Upper lobe of left lung (tissue), 6 donors: ENCODE data around the gene IL4R. TPM values are rescaled to one million over a fixed set of nuclear protein-coding genes. Genes with fewer than 3 reads are reported as not detected.
"Not testable (repeated sequence)": the region's sequence is repeated elsewhere in the genome, so short reads cannot be mapped to it uniquely, and the experiment has no call there.

Experiments used
- ATAC-seq, 2 donors: fragments of 200-7000 bp; cut with Tn5 transposase; one replicate each; pipeline ENCODE4 v1.9.1; 2022; ENCODE audit warnings: mild to moderate bottlenecking in 2 of 2, moderate library complexity in 2 of 2; ENCODE audit not compliant: low FRiP score in 2 of 2
- DNase-seq, 2 donors: peaks; one replicate each; pipeline ENCODE4 v3.0.0-alpha.2; 2019 to 2020
- H3K27ac ChIP-seq, 4 donors: fragments of 200-600 bp; sonication (generic); one replicate each; pipeline ENCODE4 v1.5.1; 2016 to 2019
- H3K27me3 ChIP-seq, 4 donors: fragments of 200-600 bp; sonication (generic); one replicate each; pipeline ENCODE4 v1.5.1; 2017 to 2019
- H3K36me3 ChIP-seq, 4 donors: fragments of 200-600 bp; sonication (generic); one replicate each; pipeline ENCODE4 v1.5.1; 2016 to 2019
- H3K4me1 ChIP-seq, 4 donors: fragments of 200-600 bp; sonication (generic); one replicate each; pipeline ENCODE4 v1.5.1; 2018 to 2019
- H3K4me3 ChIP-seq, 4 donors: fragments of 200-600 bp; sonication (generic); one replicate each; pipeline ENCODE4 v1.5.1; 2017 to 2019; ENCODE audit warnings: mild to moderate bottlenecking in 2 of 4, moderate library complexity in 1 of 4
- H3K9me3 ChIP-seq, 4 donors: fragments of 200-600 bp; sonication (generic); one replicate each; pipeline ENCODE4 v1.5.1; 2018 to 2019
- EP300 ChIP-seq, 4 donors: sonication (generic); formaldehyde crosslinking; IDR thresholded peaks; one replicate each; pipeline ENCODE4 v1.5.1; 2017; ENCODE audit warnings: antibody characterized with exemption in 4 of 4, control low read depth in 2 of 4
- POLR2A ChIP-seq, 4 donors: fragments of 450-650 bp; IDR thresholded peaks; one replicate each; pipeline ENCODE4 v1.5.1; 2016 to 2017; ENCODE audit warnings: antibody characterized with exemption in 4 of 4, mild to moderate bottlenecking in 2 of 4
- POLR2AphosphoS5 ChIP-seq, 2 donors: sonication (generic); formaldehyde crosslinking; IDR thresholded peaks; one replicate each; pipeline ENCODE4 v1.5.1; 2017; ENCODE audit warnings: antibody characterized with exemption in 2 of 2
- WGBS, 2 donors: methylation state at CpG; one replicate each; pipeline ENCODE4 v1.1.5; 2017 to 2018; 5-methylcytosine and 5-hydroxymethylcytosine counted together
- total RNA-seq, 6 donors: library from RNA; depleted of rRNA in 4 of 6; stranded (reverse); fragments of >200 nt in 4 of 6; gene quantifications; one replicate each; pipeline versions ENCODE4 v1.1.0 to v1.2.1, GENCODE V29; 2016 to 2021
- TF ChIP-seq, protein P1 (sequence below), 6 experiments: fragments of 450-650 bp in 4 of 6; fragments of 200-600 bp in 2 of 6; sonication (generic) in 2 of 6; IDR thresholded peaks; one replicate each; pipeline ENCODE4 v1.5.1; 2016 to 2019; ENCODE audit warnings: antibody characterized with exemption in 6 of 6
- donor health status: DM: no; HTN: no; CAD: no; lungs with moderate emphysema.
- donor health status: DM: no; HTN: yes; CAD: no; lungs with severe emphysema.

Gene IL4R
- total RNA-seq, 6 donors from 2014 or later = 87.0 to 202 (median 153) TPM

DNA sequence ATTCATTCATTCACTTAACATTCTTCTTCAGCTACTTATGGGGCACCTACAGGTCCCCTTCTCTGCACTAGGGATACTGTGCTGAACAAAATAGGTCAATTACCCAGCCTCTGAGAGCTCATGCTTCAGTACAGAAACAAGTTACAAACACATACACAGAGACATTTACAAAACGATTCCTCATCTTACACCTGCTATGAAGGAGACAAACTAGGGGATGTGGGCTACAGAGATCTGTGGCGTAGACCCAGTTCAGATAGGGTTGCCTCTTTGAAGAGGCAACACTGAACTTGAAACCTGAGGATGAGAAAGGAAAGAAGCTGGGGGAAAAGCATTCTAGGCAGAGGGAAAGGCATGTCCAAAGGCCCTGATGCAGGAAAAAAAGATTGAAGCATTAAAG is 93.4 kb downstream of the IL4R start:
- ATAC-seq (no peak), DNase-seq (no peak)
- no peaks in the 10 kb centered on the region for H3K36me3 ChIP-seq
- no peaks in the 10 kb centered on the region for H3K9me3 ChIP-seq
- peak overlapping the region; percentile 43 to 73 (median 60) for H3K27ac ChIP-seq
- no peak overlapping the region for H3K4me3 ChIP-seq
- no peaks in the 10 kb centered on the region for H3K27me3 ChIP-seq
- WGBS, 2 donors = 78 to 79% methylated on average over 2 of the region's 2 CpGs
- peaks cover 8 to 65% (median 42%) of the 10 kb centered on the region in 4 donors for H3K4me1 ChIP-seq
- no peak for TF ChIP-seq EP300 (IDR thresholded peaks at IDR 0.05)
- TF ChIP-seq, protein P1, sequence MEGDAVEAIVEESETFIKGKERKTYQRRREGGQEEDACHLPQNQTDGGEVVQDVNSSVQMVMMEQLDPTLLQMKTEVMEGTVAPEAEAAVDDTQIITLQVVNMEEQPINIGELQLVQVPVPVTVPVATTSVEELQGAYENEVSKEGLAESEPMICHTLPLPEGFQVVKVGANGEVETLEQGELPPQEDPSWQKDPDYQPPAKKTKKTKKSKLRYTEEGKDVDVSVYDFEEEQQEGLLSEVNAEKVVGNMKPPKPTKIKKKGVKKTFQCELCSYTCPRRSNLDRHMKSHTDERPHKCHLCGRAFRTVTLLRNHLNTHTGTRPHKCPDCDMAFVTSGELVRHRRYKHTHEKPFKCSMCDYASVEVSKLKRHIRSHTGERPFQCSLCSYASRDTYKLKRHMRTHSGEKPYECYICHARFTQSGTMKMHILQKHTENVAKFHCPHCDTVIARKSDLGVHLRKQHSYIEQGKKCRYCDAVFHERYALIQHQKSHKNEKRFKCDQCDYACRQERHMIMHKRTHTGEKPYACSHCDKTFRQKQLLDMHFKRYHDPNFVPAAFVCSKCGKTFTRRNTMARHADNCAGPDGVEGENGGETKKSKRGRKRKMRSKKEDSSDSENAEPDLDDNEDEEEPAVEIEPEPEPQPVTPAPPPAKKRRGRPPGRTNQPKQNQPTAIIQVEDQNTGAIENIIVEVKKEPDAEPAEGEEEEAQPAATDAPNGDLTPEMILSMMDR (IDR thresholded peaks at IDR 0.05) = no peak
- TF ChIP-seq POLR2A (IDR thresholded peaks at IDR 0.05) = no peak
- TF ChIP-seq POLR2AphosphoS5 (IDR thresholded peaks at IDR 0.05) = no peak

DNA sequence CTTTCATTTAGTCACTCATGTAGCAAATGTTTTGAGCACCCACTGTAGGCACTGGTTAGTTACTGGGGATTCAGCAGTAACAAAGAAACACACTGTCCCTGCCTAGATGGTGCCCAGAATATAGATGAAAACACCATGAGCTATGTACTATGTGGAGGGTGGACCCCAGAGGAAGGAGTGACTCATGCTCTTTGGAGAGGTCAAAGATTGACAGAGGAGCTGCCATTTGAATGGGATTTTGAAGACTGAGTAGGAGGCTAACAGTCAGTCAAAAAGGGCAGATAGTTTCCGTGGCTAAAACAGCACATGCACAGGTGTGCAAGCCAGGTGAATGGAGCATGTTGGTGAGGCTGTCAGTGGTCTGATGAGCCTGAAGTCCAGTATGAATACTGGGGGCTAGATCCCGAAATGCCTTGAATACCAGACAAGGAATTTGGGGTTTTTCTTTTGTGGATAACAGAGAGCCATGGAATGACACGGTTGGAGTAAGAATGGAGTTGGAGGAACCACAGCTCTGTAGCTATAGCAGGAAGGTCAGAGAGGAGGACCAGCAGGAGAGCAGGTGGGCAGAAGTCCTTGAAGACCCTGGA is 94.3 kb downstream of the IL4R start:
- Histone ChIP-seq H3K4me1 (peaks cover 4 to 55% (median 33%) of the 10 kb centered on the region in 4 donors), H3K27me3 (no peaks in the 10 kb centered on the region), H3K36me3 (no peaks in the 10 kb centered on the region), H3K27ac (peak overlapping the region; percentile 22 to 73 (median 60)), H3K9me3 (no peaks in the 10 kb centered on the region), H3K4me3 (no peak overlapping the region)
- 74 to 81% methylated on average over 3 of the region's 3 CpGs for WGBS, 2 donors
- DNase-seq = no peak
- TF ChIP-seq EP300 (IDR thresholded peaks at IDR 0.05) = peak in 1 of 4 donors; percentile 69
- TF ChIP-seq, protein P1 (IDR thresholded peaks at IDR 0.05) = no peak
- peak in 1 of 2 donors; percentile 37 for TF ChIP-seq POLR2AphosphoS5 (IDR thresholded peaks at IDR 0.05)
- peak in 1 of 2 donors; percentile 47 for ATAC-seq

DNA sequence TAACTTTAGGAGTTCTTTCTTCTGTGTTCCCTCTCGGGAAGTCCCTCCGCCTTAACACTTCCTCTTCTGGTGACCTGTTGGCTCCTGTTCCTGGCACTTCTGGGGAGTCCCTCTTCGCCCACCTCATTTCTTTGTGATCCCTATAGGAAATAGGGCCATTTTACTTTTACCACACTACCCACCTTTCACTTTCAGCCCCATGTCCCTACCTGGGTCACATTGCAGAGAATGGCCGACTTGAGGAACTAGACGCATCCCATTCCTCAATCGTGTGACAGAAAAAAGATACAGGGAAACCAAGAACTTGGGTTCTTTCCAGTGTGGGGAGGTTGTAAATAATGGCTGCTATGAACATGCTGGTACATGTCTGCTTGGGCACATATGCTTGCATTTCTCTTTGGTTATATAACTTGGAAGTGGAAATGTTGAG is 94.8 kb downstream of the IL4R start:
- H3K9me3 ChIP-seq = no peaks in the 10 kb centered on the region
- no peaks in the 10 kb centered on the region for H3K27me3 ChIP-seq
- H3K4me3 ChIP-seq = no peak overlapping the region
- DNase-seq (no peak), ATAC-seq (no peak)
- 57 to 77% methylated on average over 6 of the region's 6 CpGs for WGBS, 2 donors
- H3K27ac ChIP-seq = peak overlapping the region; percentile 22 to 62 (median 59)
- peaks cover 4 to 50% (median 33%) of the 10 kb centered on the region in 4 donors for H3K4me1 ChIP-seq
- TF ChIP-seq POLR2A (IDR thresholded peaks at IDR 0.05) (no peak), POLR2AphosphoS5 (IDR thresholded peaks at IDR 0.05) (no peak), EP300 (IDR thresholded peaks at IDR 0.05) (no peak)
- TF ChIP-seq, protein P1 (IDR thresholded peaks at IDR 0.05) = no peak
- no peaks in the 10 kb centered on the region for H3K36me3 ChIP-seq

DNA sequence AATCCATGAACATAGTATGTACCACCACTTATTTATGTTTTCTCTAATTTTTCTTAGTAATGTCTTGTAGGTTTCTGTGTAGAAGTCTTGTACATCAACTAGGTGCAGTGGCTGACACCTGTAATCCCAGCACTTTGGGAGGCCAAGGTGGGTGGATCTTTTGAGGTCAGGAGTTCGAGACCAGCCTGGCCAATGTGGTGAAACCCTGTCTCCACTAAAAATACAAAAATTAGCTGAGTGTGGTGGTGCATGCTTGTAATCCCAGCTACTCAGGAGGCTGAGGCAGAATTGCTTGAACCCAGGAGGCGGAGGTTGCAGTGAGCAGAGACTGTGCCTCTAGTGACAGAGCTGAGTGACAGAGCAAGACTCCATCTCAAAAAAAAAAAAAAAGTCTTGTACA is 96.2 kb downstream of the IL4R start:
- not testable (repeated sequence) for H3K36me3 ChIP-seq, DNase-seq, H3K9me3 ChIP-seq, H3K4me3 ChIP-seq, H3K27me3 ChIP-seq, ATAC-seq
- Histone ChIP-seq H3K27ac (peak overlapping the region in 1 of 4 donors; percentile 5), H3K4me1 (peaks cover 4 to 41% (median 24%) of the 10 kb centered on the region in 4 donors)
- 82 to 100% methylated on average over 2 of the region's 2 CpGs for WGBS, 2 donors

DNA sequence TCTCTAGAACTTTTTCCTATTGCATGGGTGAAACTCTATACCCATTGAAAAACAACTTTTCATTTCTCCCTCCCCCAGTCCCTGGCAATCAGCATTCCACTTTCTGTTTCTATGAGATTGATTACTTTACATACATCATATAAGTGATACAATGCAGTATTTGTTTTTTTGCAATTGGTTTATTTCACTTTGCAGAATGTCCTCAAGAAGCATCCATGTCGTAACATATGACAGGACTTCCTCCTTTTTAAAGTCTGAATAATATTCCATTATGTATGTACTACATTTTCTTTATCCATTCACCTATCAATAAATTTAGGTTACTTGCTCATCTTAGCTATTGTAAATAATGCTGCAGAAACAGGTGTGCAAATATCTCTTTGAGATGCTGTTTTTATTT is 97.0 kb downstream of the IL4R start:
- ATAC-seq = no peak

More for the DNA sequence above, 97.0 kb downstream of the IL4R start:
- Histone ChIP-seq H3K27me3 (no peaks in the 10 kb centered on the region), H3K9me3 (no peaks in the 10 kb centered on the region), H3K36me3 (no peaks in the 10 kb centered on the region), H3K27ac (no peak overlapping the region), H3K4me3 (no peak overlapping the region), H3K4me1 (peaks cover 3 to 37% (median 21%) of the 10 kb centered on the region in 4 donors)
- DNase-seq = no peak
- TF ChIP-seq POLR2A (IDR thresholded peaks at IDR 0.05) = no peak
- TF ChIP-seq, protein P1 (IDR thresholded peaks at IDR 0.05) = no peak
- TF ChIP-seq EP300 (IDR thresholded peaks at IDR 0.05) = no peak
- no peak for TF ChIP-seq POLR2AphosphoS5 (IDR thresholded peaks at IDR 0.05)
- WGBS, 2 donors = 48 to 65% methylated on average over 1 of the region's 1 CpG
